NCI-H2227 (cell line): ENCODE results near the gene LITAF.
"Not testable (repeated sequence)": the region's sequence is repeated elsewhere in the genome, so short reads cannot be mapped to it uniquely, and the experiment has no call there.

ENCODE experiments used
- DNase-seq: peaks from one replicate; lab custom pipeline; 2025; ENCODE audit not compliant: unreplicated experiment; lab: John Stamatoyannopoulos, UW

The LITAF gene

DNA sequence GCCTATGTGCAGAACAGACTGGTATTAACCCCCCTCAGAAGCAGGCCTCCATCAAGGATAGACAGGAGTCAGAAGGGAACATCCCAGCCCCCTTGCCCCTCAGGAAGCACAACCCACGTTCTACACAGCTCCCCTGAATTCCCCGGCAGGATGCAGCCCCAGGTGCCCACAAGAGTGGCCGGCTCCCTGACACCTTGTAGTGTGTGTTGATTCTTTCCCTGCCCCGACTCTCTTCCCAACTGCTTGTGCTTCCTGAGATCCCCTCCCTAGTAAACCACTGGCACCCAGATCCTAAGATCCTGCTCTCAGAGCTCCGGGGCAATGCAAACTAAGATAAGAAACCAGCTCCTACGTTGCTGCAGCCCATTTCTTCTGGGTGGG is 34.8 kb upstream of the LITAF start:
- no peak for DNase-seq

DNA sequence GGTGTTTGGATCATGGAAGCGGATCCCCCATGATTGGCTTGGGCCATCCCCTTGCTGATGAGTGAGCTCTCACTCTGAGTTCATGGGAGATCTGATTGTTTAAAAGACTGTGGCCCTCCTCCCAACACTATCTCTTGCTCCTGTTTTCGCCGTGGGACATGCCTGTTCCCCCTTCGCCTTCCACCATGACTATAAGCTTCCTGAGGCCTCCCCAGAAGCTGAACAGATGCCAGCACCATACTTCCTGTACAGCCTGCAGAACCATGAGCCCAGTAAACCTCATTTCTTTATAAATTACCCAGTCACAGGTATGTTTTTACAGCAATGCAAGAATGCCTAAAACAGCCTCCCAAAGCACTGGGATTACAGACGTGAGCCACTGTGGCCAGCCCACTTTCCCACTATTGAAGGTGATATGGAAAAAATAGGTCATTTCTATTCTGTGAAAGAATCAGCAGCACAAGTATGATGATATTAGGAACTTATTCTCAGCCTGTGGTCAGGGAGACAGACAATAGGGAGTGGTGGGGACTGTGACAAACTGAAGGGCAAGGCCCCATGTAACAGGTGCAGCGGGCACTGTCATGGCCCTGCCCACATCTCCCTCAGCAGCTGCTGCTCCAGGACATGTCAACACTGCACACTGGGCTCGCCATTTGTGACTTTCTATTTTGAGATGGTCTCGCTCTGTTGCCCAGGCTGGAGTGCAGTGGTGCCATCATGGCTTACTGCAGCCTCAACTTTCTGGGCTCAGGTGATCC is 33.7 kb upstream of the LITAF start:
- no peak for DNase-seq

DNA sequence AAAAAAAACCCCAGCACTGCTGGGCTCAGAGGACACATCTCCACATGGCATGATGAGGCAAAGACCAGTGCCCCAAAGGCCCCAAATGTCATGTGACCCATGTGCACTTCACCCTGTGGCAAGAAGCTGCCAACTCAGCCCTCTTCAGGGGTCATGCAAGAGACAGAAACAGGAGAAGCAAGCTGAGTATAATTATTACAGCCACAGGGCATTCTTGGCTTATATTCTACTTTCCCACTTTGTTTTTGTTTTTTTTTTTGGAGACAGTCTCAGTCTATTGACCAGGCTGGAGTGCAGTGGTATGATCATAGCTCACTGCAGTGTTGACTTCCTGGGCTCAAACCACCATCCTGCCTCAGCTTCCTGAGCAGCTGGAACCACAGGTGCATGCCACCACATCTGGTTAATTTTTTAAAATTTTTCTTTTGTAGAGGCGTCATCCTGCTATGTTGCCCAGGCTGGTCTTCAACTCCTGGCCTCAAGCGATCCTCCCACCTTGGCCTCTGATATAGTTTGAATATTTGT is 32.7 kb upstream of the LITAF start:
- no peak for DNase-seq

- peak; percentile 22 for DNase-seq
These were observed 31.5 kb upstream of the LITAF start for GRCh38 chr16:11618107-11618717.

GRCh38 chr16:11615748-11616447 is 29.2 kb upstream of the LITAF start:
- DNase-seq, result no peak

- DNase-seq, result no peak
These were observed 28.0 kb upstream of the LITAF start for GRCh38 chr16:11614587-11615175.

- DNase-seq, result no peak
These were observed 26.9 kb upstream of the LITAF start for GRCh38 chr16:11613381-11614303.

- no peak for DNase-seq
These were observed 25.9 kb upstream of the LITAF start for GRCh38 chr16:11612665-11613025.

DNA sequence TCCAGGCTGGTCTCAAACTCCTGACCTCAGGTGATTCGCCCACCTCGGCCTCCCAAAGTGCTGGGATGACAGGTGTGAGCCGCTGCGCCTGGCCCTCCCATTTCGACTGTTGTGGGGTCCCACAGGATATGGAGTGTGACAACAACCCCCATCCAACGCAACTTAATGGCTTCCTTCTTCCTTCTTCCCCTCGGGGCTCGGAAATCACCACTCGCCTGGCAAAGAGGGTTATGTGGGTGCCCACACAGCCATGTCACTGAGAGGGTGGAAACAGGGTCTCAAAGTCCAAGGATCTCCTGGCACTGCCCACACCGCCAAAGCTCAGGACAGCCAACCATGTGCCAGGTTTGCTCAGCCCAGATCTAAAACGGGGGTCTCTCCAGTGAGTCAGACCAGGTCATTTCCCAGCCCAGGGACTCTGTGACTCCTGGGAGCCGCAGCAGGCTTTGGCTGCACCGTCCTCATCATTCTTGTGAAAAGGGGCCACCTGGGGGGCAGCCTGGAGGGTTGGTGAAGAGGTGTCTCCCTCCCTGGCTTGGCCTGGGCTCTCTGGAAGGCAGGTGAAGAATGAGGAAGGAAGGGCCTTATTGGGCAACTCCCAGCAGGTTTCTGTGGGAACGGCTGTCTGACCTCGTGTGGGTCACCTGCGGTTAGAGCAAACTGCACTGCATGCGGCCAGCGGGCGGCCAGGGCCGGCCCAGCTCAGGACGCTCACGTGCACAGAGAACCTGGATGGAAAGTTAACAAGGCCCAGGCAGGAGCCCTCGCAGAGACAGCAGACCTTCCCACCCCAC is 25.3 kb upstream of the LITAF start:
- no peak for DNase-seq

GRCh38 chr16:11610580-11610979 is 23.9 kb upstream of the LITAF start:
- DNase-seq, result no peak

GRCh38 chr16:11610121-11610505 is 23.4 kb upstream of the LITAF start:
- DNase-seq, result no peak

DNA sequence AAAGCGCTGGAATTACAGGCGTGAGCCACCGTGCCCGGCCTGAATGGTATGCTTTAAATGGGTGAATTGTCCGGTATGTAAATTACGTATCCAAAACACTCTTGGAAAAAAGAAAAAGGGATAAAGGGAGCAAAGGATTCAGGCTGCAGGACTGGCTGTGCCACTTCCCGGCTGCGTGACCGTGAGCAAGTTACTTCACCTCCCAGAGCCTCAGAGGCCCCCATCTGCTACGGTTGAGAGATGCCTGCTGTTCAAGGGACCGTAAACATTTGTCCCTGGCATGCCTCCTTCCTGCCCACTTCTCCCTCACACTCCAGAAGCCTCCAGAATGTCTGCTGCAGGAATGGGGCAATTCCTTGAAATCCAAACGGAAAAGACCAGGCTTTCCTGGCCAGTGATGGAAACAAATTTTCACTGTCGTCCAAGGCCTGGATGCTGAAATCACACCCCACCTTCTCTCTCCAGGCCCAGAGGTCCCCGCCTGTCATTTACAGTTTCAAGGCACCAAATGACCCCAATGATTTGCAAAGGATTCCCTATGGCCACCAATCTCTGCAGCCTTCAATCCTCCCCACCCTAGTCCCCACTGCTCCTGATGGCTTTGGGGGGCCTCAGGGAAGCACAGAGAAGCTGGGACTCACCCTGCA is 22.9 kb upstream of the LITAF start:
- DNase-seq, result no peak

- DNase-seq, result no peak
These were observed 19.2 kb upstream of the LITAF start for GRCh38 chr16:11605891-11606290.

GRCh38 chr16:11605564-11605886 is 18.8 kb upstream of the LITAF start:
- DNase-seq, result no peak

GRCh38 chr16:11604783-11605563 is 18.3 kb upstream of the LITAF start:
- no peak for DNase-seq

- DNase-seq, result not testable (repeated sequence)
These were observed 17.6 kb upstream of the LITAF start for GRCh38 chr16:11604296-11604695.

DNA sequence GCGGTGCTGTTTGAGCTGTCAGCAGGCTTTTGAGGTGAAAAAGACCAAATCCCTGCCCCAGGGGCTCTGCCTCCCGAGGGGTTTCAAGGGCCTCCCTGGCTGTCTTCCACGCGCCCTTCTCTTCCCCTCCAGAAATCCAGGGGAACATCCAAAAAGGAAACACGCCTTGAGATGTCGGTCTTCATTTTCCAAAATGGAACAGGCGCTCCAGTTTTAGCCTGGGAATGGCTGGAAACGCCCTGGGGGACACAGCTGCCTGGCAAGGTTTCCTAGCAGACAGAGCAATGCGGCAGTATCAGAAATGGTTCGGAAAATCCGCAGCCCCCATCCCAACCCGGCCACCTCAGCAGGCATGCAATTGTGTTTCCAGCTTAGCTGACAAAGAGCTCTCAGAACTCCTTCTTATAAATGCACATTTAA is 16.6 kb upstream of the LITAF start:
- no peak for DNase-seq

DNA sequence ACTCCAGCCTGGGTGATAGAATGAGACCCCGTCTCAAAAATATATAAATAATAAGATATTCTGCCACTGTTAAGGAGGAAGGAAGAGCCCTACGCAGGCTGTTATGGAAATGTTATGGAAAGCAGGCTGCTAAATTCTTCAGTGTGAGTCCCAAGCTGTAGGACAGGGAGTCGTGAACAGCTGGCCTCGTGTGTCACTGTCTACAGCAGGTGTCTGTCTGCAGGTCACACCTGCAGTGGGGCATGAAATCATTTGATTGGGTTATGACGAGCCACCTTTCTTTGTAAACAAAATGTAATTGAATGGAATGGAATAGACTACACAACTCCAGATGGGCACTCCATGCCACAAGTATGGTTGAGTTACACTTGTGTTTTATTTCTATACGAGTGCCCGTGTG is 15.6 kb upstream of the LITAF start:
- DNase-seq, result no peak

DNA sequence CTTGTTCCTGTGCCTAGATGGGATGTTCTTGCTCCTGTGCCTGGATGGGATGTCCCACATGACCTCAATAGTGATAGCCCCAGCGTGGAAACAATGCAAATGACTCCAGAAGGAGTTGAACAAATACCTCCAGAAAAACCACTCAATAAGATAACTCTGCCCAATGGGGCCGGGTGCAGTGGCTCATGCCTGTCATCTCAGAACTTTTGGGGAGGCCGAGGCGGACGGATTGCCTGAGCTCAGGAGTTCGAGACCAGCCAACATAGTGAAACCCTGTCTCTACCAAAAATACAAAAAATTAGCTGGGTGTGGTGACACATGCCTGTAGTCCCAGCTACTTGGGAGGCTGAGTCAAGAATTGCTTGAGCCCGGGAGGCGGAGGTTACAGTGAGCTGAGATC is 15.2 kb upstream of the LITAF start:
- DNase-seq, result no peak
